Measurements from ENCODE around the gene DZIP3.

The DZIP3 gene, protein sequence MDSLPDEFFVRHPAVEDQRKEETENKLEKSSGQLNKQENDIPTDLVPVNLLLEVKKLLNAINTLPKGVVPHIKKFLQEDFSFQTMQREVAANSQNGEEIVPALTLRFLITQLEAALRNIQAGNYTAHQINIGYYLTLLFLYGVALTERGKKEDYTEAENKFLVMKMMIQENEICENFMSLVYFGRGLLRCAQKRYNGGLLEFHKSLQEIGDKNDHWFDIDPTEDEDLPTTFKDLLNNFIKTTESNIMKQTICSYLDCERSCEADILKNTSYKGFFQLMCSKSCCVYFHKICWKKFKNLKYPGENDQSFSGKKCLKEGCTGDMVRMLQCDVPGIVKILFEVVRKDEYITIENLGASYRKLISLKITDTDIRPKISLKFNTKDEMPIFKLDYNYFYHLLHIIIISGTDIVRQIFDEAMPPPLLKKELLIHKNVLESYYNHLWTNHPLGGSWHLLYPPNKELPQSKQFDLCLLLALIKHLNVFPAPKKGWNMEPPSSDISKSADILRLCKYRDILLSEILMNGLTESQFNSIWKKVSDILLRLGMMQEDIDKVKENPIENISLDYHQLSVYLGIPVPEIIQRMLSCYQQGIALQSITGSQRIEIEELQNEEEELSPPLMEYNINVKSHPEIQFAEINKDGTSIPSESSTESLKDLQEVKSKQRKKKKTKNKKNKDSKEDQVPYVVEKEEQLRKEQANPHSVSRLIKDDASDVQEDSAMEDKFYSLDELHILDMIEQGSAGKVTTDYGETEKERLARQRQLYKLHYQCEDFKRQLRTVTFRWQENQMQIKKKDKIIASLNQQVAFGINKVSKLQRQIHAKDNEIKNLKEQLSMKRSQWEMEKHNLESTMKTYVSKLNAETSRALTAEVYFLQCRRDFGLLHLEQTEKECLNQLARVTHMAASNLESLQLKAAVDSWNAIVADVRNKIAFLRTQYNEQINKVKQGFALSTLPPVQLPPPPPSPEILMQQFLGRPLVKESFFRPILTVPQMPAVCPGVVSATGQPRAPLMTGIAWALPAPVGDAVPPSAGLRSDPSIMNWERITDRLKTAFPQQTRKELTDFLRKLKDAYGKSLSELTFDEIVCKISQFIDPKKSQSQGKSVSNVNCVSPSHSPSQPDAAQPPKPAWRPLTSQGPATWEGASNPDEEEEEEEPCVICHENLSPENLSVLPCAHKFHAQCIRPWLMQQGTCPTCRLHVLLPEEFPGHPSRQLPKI

GRCh38 chr3:108589081-108589997 lies at the start of gene DZIP3, which contains the start of gene CIP2A:
Gene DZIP3 (plus strand): TSS chr3:108589722. CDS start chr3:108605407, 15,685 bp downstream.
Gene CIP2A (minus strand): TSS chr3:108589438. CDS start chr3:108589375, 63 bp downstream.
- DNase-seq, result peak; percentile 76

DNA sequence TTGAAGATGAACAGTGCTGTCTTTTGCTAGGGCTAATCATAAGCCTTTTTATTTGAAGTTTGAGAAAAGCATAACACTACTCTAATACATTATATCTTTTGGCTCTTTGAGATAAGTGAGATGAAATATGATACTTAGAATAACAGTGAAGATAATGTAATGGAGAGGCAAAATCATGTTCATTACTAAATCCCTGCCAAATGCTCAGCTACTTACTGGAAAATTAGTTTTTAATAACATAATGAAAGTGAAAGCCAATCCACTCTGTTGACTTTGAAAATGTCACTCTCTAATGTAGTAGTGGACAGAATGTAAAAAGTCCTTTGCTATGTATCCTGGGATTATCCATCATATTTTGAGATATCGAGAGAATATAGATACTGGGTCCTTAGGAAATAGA lies 43.3 kb upstream of the DZIP3 start:
- DNase-seq, result no peak

DNA sequence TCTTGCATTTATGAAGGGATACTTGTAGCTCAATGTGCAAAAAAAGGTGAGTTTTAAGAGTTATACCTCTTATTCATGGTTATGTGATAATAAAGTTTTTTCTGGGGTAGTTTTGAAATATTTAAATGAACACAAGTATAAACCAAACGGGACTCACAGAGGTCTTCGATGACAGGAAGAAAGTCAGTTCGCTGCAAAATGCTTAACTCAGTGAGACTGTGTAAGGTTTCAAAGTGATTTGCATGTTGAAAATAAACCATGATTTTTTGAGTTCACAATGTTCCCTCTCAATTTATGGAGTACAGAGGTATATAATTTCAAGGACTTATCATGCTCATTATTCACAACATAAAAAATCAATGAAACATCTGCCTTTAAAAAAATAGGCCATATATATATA lies 42.8 kb upstream of the DZIP3 start:
- no peak for DNase-seq

DNA sequence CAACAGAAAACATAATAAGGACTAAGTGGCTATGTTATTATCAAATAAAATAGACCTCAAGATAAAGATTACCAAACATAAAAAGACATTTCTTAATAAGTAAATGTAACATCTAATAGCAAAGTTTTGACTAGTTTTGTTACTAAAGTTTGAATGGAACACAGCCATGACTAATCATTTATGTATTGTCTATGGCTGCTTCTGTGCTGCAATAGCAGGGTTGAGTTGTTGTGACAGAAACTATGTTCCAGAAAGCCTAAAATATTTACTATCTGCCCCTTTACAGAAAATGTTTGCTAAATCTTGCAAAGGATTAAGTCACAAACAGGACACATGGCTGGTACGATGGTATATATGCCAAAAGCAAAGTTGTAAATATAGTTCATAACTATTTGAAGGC lies 41.2 kb upstream of the DZIP3 start:
- DNase-seq, result no peak

- DNase-seq, result no peak
Measured at GRCh38 chr3:108548886-108549285, 40.6 kb upstream of the DZIP3 start.

DNA sequence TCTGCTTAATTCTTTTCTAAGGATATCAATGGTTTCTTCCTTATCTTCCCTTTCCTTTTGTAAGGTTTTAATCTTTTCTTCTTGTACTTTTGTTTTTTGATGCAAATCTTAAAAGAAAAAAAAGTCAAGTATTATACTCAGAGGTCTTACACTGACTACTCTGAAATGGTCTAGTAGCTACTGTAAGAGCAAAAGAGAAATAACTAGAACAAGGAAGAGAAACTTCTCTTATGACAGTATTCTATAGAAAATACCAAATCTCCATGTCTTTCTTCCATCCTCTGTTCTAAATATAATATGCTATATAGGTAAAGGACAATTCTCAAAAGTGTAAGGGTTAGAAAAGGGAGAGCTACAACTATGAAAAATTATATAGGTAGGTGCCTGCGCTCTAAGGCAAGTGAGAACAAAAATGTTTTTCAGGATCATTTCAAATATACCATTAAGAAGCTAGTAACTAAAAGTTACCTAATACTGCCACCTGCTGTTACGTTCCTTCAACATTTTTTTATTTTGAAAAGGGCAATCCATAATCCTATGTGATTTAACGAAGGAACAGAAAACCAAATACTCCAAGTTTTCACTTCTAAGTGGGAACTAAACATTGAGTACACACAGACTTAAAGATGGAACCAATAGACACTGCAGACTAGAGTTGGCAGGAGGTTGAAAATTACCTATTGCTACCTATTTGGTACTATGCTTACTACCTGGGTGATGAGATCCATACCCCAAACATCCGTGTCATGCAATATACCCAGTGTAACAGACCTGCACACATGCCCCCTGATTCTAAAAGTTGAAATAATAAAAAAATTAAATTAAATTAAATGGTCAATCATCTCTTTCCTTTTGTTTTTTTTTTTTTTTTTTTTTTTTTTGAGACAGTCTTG lies 37.0 kb upstream of the DZIP3 start:
- DNase-seq, result no peak

DNA sequence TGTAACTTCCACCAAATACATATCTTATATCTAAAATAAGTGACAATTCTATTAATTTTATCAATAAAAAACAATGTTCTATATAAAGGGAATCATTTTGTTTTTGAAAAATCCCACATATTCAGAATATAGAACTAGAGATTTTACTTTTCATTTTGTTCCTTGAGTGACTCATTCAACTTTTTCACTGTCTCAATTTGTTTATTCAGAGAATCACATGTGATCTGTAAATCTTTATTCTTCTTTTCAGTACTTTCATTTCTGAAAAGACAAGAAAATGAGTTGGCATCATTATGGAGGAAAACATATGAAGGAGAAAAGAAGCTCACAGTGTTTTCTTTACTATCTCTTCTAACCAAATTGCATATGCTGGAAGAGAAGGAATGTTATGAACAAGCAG lies 35.3 kb upstream of the DZIP3 start:
- DNase-seq, result no peak

DNA sequence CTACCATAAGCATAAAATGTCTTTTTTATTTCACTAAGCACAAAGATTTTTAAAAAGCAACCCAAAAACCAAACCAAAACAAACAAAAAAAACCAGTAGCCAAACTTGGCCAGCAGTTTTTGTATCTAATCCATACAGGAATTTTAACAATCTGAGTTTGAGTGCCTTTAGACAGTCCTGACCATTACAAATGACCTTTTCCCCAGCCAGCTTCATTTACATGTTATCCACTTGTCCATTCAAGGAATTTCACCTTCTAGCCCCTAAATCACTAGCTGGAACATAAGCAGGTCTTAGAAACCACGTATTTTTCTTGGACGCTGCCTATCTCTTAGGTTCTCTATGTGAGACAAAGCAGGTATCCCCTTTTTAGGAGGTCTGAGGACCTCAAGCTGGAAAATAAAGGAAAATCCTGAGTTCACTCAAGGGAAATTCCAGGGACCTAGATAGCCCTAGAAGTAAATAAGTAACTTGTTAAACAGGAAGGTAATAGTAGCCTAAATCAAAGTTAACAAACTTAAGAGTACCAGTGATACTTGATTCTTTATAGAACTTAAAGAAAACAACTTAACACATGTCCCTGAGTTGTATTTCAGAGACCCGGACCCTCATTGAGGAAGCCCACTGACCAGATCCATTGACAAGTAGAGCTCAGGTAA lies 34.5 kb upstream of the DZIP3 start:
- no peak for DNase-seq

- DNase-seq, result no peak
Measured at GRCh38 chr3:108555966-108556581, 33.4 kb upstream of the DZIP3 start.

GRCh38 chr3:108562565-108562964 lies 27.0 kb upstream of the DZIP3 start:
- no peak for DNase-seq

GRCh38 chr3:108564564-108564963 lies 25.0 kb upstream of the DZIP3 start:
- DNase-seq, result no peak

GRCh38 chr3:108565506-108565905 lies 24.0 kb upstream of the DZIP3 start:
- no peak for DNase-seq

- no peak for DNase-seq
Measured at GRCh38 chr3:108566599-108566998, 22.9 kb upstream of the DZIP3 start.

- no peak for DNase-seq
Measured at GRCh38 chr3:108569336-108569735, 20.2 kb upstream of the DZIP3 start.

GRCh38 chr3:108578064-108578463 lies 11.5 kb upstream of the DZIP3 start:
- no peak for DNase-seq

DNA sequence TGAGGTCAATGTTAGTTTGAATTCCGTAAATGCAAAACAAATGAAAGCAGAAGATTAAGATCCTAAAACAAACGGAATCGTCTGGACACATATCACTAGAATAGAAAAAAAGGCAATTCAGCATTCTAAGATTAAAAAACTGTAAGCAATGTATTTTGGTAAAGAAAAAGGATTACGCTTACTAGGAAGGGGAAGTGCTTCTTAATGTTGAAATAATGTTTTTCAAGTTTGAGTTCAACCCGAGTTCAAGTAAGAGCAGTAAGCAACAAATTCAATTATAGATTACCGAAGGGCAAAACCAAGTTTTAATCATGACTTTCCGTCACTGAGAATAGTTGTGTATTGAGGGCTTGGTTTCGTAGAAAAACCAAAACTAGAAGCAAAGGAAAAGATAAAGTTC lies 921 bp upstream of the DZIP3 start:
- DNase-seq, result no peak

- no peak for DNase-seq
Measured at GRCh38 chr3:108589998-108590323, 439 bp downstream of the DZIP3 start.

DNA sequence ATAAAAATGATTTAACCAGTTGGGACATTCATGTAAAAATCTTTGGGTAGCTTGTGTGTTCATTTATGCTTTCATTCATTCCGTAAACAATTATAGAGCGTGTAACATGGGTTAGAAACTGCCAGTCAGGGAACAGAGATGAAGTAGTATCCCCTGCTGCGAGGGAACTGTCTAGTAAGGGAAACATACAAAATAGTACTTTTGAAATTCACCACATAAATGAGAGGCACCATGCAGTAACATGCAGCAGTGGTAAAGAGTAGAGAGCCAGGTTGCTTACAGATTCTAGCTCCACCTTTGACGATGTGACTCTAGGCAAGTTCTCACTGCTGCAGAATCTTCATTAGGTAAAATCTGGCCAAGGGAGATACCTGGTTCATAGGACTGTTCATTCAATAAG lies 938 bp downstream of the DZIP3 start:
- DNase-seq, result no peak

DNA sequence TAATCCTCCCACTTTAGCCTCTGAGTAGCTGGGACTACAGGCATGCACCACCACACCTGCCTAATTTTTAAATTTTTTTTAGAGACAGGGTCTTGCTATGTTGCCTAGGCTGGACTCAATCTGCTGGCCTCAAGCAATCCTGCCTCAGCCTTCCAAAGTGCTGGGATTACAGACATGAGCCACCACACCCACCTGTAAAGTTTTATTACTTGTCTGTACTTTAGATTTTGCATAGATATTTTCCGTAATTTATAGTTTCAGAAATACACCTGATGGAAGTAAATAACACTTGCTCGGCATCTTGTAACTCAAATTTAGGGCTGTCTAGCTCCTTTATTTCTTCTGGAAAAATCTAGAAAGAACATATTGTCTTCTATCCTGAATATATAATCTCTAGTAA lies 5.8 kb downstream of the DZIP3 start:
- no peak for DNase-seq

GRCh38 chr3:108598375-108598774 lies 8.9 kb downstream of the DZIP3 start:
- no peak for DNase-seq
